Cardiac muscle cell (in vitro differentiated cells and primary cell): ENCODE results near the gene ESPL1. TPM values are rescaled to one million over a fixed set of nuclear protein-coding genes. Genes with fewer than 3 reads are reported as not detected.

Experiments used
- DNase-seq, 2 donors: peaks; one replicate each; pipeline versions ENCODE4 v3.0.0 to v3.0.0-alpha.2; 2010 to 2017; ENCODE audit warnings: low read depth in 1 of 2, low spot score in 1 of 2
- H3K27ac ChIP-seq: fragments of 200-600 bp; sonication (generic); 2 replicates; pipeline ENCODE4 v1.5.1; 2016
- H3K27me3 ChIP-seq: fragments of 200-600 bp; sonication (generic); 2 replicates; pipeline ENCODE4 v1.6.0; 2016; ENCODE audit warnings: control low read depth
- H3K36me3 ChIP-seq: fragments of 200-600 bp; sonication (generic); 2 replicates; pipeline ENCODE4 v1.5.1; 2016; ENCODE audit warnings: control low read depth
- H3K4me1 ChIP-seq: fragments of 200-600 bp; sonication (generic); 2 replicates; pipeline ENCODE4 v1.8.1; 2017; ENCODE audit warnings: low read depth, mild to moderate bottlenecking, mixed run types
- H3K4me3 ChIP-seq: fragments of 200-600 bp; sonication (generic); 2 replicates; pipeline ENCODE4 v1.5.1; 2016; ENCODE audit warnings: mild to moderate bottlenecking
- H3K9me3 ChIP-seq: fragments of 200-600 bp; sonication (generic); 2 replicates; pipeline ENCODE4 v1.5.1; 2017; ENCODE audit warnings: low read depth, mild to moderate bottlenecking, control low read depth
- polyA plus RNA-seq: library from polyadenylated mRNA; unstranded; fragments of >200 nt; fragmentation: Nextera tagmentation; extraction: Ambion mirVana; gene quantifications from 2 replicates; pipeline ENCODE4 v1.2.1, GENCODE V29; 2016
- total RNA-seq: library from RNA; depleted of rRNA; stranded (reverse); fragments of >200 nt; gene quantifications from 2 replicates; pipeline ENCODE4 v1.2.3, GENCODE V29; 2016
- TF ChIP-seq, protein P1 (sequence below): IDR thresholded peaks from 2 replicates; pipeline ENCODE4 v1.5.1; 2012; ENCODE audit warnings: low read depth, mild to moderate bottlenecking, low read length

ESPL1 gene
- total and polyA plus RNA-seq, 2 experiments from 2014 or later: 1.3 to 23.9 TPM

DNA sequence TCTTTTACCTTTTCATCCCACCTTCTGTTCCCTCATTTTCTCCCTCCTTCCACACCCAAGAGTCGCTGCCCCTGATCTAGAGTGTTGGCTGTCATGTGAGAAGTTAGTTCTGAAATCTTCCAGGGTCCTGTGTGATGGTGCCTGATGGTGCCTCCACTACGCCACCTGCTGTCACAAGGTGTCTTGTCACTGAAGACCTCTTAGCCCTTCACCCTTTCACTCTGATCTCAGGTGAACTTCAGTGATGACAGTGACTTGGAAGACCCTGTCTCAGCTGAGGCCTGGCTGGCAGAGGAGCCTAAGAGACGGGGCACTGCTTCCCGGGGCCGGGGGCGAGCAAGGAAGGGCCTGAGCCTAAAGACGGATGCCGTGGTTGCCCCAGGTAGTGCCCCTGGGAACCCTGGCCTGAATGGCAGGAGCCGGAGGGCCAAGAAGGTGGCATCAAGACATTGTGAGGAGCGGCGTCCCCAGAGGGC lies 19.7 kb downstream of the ESPL1 start:
- H3K36me3 ChIP-seq: no peaks in the 10 kb centered on the region

GRCh38 chr12:53288322-53288721 lies 20.2 kb downstream of the ESPL1 start:
- TF ChIP-seq, protein P1, sequence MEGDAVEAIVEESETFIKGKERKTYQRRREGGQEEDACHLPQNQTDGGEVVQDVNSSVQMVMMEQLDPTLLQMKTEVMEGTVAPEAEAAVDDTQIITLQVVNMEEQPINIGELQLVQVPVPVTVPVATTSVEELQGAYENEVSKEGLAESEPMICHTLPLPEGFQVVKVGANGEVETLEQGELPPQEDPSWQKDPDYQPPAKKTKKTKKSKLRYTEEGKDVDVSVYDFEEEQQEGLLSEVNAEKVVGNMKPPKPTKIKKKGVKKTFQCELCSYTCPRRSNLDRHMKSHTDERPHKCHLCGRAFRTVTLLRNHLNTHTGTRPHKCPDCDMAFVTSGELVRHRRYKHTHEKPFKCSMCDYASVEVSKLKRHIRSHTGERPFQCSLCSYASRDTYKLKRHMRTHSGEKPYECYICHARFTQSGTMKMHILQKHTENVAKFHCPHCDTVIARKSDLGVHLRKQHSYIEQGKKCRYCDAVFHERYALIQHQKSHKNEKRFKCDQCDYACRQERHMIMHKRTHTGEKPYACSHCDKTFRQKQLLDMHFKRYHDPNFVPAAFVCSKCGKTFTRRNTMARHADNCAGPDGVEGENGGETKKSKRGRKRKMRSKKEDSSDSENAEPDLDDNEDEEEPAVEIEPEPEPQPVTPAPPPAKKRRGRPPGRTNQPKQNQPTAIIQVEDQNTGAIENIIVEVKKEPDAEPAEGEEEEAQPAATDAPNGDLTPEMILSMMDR: no peak
- Histone ChIP-seq H3K27ac (no peak overlapping the region), H3K4me1 (no peaks in the 10 kb centered on the region), H3K9me3 (no peaks in the 10 kb centered on the region), H3K4me3 (no peak overlapping the region), H3K36me3 (no peaks in the 10 kb centered on the region), H3K27me3 (no peaks in the 10 kb centered on the region)
- DNase-seq: no peak

More for the DNA sequence above, 19.7 kb downstream of the ESPL1 start:
- H3K27me3 ChIP-seq: no peaks in the 10 kb centered on the region
- TF ChIP-seq, protein P1: peak; percentile 59
- no peak overlapping the region for H3K27ac ChIP-seq
- H3K4me3 ChIP-seq: no peak overlapping the region
- DNase-seq: peak; percentile 68 to 73
- no peaks in the 10 kb centered on the region for H3K9me3 ChIP-seq
- no peaks in the 10 kb centered on the region for H3K4me1 ChIP-seq

DNA sequence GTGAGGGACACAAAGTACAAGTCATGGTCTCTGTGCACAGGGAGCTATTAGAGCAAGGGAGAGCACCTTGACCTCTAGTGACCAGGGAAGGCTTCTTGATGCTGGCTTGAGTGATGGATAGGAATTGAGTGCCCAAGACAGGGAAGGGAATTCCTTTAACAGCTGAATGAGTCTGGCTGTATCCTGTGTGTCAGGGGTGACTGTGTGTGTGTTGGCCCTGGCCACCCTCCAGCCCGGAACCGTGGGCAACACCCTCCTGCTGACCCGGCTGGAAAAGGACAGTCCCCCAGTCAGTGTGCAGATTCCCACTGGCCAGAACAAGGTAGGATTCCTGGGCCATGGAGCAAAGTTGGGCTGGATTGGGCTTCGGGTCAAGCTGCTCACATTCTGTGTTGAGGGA lies 21.8 kb downstream of the ESPL1 start:
- Histone ChIP-seq H3K27me3 (no peaks in the 10 kb centered on the region), H3K4me1 (no peaks in the 10 kb centered on the region), H3K27ac (no peak overlapping the region), H3K36me3 (no peaks in the 10 kb centered on the region), H3K9me3 (no peaks in the 10 kb centered on the region), H3K4me3 (no peak overlapping the region)
- TF ChIP-seq, protein P1: no peak
- DNase-seq: no peak

- H3K4me1 ChIP-seq: no peaks in the 10 kb centered on the region
- H3K27me3 ChIP-seq: no peaks in the 10 kb centered on the region
- TF ChIP-seq, protein P1: no peak
- no peaks in the 10 kb centered on the region for H3K36me3 ChIP-seq
- no peak overlapping the region for H3K27ac ChIP-seq
- no peak for DNase-seq
- H3K4me3 ChIP-seq: no peak overlapping the region
- no peaks in the 10 kb centered on the region for H3K9me3 ChIP-seq
These were observed 22.6 kb downstream of the ESPL1 start for GRCh38 chr12:53290661-53291060.

DNA sequence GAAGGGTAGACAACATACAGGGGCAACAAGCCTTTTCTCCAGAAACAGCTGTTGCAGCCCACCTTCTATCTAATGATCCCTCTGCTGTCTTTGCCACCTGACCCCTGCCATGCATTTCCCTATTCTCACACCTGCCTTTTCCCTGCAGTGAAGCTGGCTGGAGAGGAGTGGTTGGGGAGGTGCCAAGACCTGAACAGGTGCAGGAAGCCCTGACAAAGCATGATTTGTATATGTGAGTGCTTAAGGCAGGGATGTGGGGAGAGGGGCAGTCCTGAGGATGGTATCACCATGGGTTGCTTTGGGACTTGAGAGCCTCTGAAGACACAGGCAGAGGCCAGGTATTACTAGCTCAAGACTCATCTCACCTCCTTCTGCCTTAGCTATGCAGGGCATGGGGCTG lies 24.3 kb downstream of the ESPL1 start:
- no peak overlapping the region for H3K4me3 ChIP-seq
- no peak for DNase-seq
- H3K4me1 ChIP-seq: peaks cover 6% of the 10 kb centered on the region
- TF ChIP-seq, protein P1: no peak
- H3K36me3 ChIP-seq: no peaks in the 10 kb centered on the region
- H3K27me3 ChIP-seq: no peaks in the 10 kb centered on the region
- no peaks in the 10 kb centered on the region for H3K9me3 ChIP-seq
- no peak overlapping the region for H3K27ac ChIP-seq
